Activated CD4-positive, alpha-beta T cell treated with anti-CD3 and anti-CD28 coated beads for 1 hour (primary cell): Measurements from ENCODE around the gene FAHD2A.
"Not testable (repeated sequence)": the region's sequence is repeated elsewhere in the genome, so short reads cannot be mapped to it uniquely, and the experiment has no call there.

Experiments used
- DNase-seq: peaks from one replicate; pipeline ENCODE4 v3.0.0-alpha.2; 2020

The FAHD2A gene

GRCh38 chr2:95402370-95403203 lies at the start of gene FAHD2A:
Gene FAHD2A (plus strand): TSS chr2:95402708. CDS start chr2:95405559, 2,851 bp downstream.
- peak; percentile 91 for DNase-seq

GRCh38 chr2:95353055-95353575 lies 49.4 kb upstream of the FAHD2A start:
- no peak for DNase-seq

GRCh38 chr2:95353613-95354468 lies 48.7 kb upstream of the FAHD2A start:
- no peak for DNase-seq

GRCh38 chr2:95354469-95354901 lies 48.0 kb upstream of the FAHD2A start:
- no peak for DNase-seq

GRCh38 chr2:95354925-95355324 lies 47.6 kb upstream of the FAHD2A start:
- no peak for DNase-seq

- not testable (repeated sequence) for DNase-seq
These were observed 47.0 kb upstream of the FAHD2A start for GRCh38 chr2:95355486-95355885.

- no peak for DNase-seq
These were observed 45.4 kb upstream of the FAHD2A start for GRCh38 chr2:95356821-95357700.

GRCh38 chr2:95357717-95358280 lies 44.7 kb upstream of the FAHD2A start:
- DNase-seq = no peak

GRCh38 chr2:95359031-95359430 lies 43.5 kb upstream of the FAHD2A start:
- no peak for DNase-seq

GRCh38 chr2:95359501-95359930 lies 43.0 kb upstream of the FAHD2A start:
- no peak for DNase-seq

GRCh38 chr2:95361216-95361980 lies 41.1 kb upstream of the FAHD2A start:
- DNase-seq = no peak

- DNase-seq = no peak
These were observed 40.0 kb upstream of the FAHD2A start for GRCh38 chr2:95362486-95362885.

GRCh38 chr2:95366514-95366913 lies 36.0 kb upstream of the FAHD2A start:
- DNase-seq = no peak

GRCh38 chr2:95372216-95372829 lies 30.2 kb upstream of the FAHD2A start:
- no peak for DNase-seq

- DNase-seq = no peak
These were observed 29.7 kb upstream of the FAHD2A start for GRCh38 chr2:95372845-95373244.

GRCh38 chr2:95374029-95374428 lies 28.5 kb upstream of the FAHD2A start:
- no peak for DNase-seq

- no peak for DNase-seq
These were observed 28.0 kb upstream of the FAHD2A start for GRCh38 chr2:95374451-95374920.

GRCh38 chr2:95374921-95375471 lies 27.5 kb upstream of the FAHD2A start:
- no peak for DNase-seq

GRCh38 chr2:95375532-95376150 lies 26.9 kb upstream of the FAHD2A start:
- no peak for DNase-seq
